GF-D8 (cell line): ENCODE results near the gene CLIP3.
"Not testable (repeated sequence)": the region's sequence is repeated elsewhere in the genome, so short reads cannot be mapped to it uniquely, and the experiment has no call there.

Experiments used
- DNase-seq: peaks from one replicate; lab custom pipeline; 2025; lab: John Stamatoyannopoulos, UW

The CLIP3 gene

DNA sequence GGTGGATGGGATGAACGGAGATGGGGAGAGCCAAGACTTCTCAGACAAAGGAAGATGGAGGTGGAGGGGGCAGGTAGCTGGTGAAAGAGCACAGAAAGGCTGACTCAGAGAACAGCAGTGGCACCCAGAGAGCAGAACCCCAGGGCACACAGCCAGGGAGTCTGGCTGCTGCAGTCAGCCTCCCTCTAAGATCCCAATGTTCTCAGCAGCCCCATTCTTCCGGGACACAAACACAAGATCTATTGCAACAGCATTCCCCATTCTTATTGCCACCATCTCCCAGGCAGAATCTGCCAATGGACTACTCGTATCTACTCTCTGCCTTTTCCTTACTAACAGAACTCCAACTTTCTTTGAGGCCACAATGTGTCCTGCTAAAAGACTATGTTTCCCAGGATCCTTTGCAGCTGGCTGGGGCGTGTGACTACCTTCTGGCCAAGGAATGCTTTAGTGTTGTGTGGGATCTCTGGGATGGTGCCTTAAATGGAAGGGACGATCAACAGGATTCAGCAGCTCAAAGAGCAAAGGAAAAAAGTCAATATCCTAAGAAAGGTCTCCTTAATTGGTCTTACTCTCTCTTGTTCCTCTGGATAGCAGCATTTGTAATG, 13.9 kb upstream of the CLIP3 start:
- no peak for DNase-seq

DNA sequence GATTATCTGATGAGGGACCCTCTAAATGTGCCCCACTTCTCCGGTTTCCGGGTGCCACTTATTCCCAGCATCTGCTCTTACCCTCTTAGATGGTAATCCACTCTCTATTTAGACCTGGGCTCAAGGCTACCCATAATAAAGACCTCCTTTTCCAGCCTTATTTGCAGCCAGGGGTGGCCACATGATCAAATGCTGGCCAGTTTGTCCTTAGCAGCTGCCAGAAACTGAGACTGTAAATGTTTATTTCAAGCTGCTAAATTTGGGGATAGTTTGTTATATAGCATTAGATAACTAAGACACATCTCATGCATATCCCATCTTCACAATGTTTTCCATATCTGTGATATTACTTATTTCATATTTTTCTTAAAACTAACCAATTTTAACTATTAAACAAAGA, 11.3 kb upstream of the CLIP3 start:
- no peak for DNase-seq

DNA sequence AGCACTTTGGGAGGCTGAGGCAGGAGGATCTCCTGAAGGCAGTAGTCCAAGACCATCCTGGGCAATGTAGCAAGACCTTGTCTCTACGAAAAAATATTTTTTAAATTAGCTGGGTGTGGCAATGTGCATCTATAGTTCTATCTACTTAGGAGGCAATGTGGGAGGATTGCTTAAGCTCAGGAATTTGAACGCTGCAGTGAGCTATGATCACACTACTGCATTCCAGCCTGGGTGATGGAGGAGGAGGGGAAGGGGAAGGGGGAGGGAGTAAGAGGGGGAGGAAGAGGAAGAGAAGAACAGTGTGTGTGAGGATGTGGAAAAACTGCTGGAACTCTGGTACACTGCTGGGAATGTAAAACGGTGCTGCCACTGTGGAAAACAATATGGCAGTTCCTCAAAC, 9.2 kb upstream of the CLIP3 start:
- DNase-seq: no peak

DNA sequence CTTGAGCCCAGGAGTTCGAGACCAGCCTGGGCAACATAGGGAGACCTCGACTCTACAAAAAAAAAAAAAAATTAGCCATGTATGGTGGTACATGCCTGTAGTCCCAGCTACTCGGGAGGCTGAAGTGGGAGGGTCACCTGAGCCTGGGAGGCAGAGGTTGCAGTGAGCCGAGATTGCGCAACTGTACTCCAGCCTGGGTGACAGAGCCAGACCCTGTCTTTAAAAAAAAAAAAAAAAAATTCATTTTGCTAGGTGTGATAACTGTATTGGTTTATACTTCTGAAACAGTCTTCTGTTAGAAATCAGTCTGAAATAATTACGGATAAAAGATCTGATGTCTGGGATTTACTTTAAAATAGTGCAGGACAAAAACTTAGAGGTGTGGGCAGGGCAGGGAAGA, 8.4 kb upstream of the CLIP3 start:
- not testable (repeated sequence) for DNase-seq

DNA sequence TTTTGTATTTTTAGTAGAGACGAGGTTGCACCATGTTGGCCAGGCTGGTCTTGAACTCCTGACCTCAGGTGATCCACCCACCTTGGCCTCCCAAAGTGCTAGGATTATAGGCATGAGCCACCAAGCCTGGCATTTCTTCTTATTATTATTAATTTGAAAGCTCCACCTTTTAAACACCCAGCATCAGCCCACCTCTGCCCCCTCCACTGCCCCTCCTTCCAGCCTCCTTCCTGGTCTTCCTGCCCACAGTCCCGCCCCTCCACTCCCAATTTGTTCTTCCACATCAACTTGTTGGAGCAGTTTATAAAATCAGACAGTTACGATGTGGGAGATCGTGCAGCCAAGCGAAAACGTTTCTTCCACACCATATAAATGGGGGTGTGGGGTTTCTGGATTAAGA, 7.8 kb upstream of the CLIP3 start:
- no peak for DNase-seq

DNA sequence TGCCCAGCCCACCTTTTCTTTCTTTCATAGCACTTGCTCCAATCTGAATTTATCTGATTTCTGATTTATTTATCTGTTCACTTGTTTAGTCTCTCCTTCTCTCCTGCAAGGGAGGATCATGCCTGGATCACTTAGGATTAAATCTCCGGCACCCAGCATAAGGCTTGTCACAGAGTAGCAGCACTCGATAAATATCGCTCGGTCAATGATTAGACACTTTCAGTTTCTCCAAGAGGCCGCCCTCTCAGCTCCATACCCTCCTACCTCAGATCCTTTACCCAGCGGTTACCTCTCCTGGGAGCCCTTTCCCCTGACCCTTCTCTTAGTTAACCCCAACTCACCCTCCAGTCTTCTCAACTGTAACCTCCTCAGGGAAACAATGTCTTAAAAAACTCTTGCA, 1.4 kb downstream of the CLIP3 start:
- DNase-seq: no peak

DNA sequence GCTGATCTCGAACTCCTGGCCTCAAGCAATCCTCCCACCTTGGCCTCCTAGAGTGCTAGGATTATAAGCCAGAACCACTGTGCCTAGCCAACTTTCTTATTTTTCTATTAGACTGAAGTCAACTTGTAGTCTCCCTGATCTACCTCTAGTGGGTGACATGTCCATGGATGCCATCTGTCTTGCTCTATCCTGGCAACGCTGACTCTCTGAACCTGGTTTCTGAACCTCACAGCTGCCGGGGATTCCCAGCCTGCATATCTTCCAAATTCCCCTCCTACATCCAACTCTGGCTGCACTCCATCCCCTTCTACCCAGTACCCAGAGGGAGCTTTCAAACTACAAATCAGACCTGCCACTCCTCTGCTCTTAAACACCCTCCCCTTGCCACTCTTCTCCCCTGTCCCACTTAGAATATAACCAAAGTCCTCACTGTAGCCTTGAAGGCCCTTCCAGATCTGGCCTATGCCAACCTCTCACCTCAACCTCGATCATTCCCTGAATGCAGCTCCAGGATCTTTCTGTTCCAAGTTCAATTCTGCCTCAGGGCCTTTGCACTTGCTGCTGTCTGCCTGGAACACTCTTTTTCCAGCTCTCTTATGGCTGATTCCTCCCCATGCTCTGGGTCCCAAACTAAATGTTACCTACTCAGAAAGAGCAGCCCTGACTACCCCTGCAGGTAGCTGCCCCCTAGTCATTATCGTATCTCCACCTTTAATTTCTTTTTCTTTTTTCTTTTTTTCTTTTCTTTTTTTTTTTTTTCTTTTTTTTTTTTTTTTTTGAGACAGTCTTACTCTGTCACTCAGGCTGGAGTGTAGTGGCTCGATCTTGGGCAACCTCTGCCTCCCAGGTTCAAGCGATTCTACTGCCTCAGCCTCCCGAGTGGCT, 2.2 kb downstream of the CLIP3 start:
- DNase-seq: no peak

DNA sequence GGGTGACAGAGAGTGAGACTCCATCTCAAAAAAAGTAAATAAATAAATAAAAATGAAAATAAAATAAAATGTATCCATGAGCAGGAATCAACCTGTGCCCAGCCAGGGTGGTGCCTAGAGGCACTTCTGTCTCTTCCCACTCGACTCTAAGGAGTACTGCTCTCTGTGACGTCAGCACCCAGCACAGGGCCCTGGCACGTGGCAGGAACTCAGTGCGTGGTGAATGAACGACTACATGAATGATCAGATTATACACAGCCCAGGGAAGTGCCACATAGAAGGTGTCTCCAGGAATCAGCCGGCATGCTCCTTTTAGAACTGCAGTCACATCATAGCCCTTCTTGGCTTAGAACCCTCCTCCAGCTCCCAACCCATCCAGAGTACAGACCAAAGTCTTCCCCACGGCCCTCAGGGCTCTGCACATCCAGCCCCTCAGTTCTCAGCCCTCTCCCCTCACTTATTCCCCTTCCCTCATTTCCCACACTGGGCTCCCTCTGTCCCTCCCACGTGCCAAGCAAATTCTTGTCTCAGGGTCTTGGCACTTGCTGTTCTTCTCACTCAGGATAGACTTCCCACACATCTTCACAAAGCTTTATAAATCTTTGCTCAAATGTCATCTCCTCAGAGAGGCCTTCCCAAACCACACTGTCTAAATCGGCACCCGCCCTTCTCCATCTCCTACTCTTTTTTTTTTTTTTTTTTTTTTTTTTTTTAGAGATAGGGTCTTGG, 4.2 kb downstream of the CLIP3 start:
- DNase-seq: no peak

DNA sequence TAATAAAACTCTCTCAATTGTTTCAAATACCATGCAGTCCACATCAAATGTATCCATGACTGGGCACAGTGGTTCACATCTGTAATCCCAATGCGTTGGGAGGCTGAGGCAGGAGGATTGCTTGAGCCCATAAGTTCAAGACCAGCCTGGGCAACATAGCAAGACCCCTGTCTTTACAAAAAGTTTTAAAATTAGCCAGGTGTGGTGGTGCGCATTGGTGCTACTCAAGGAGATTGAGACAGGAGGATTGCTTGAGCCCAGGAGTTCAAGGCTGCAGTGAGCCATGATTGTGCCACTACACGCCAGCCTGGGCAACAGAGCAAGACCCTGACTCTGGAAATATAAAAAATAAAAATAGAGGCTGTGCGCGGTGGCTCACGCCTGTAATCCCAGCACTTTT, 5.0 kb downstream of the CLIP3 start:
- no peak for DNase-seq

DNA sequence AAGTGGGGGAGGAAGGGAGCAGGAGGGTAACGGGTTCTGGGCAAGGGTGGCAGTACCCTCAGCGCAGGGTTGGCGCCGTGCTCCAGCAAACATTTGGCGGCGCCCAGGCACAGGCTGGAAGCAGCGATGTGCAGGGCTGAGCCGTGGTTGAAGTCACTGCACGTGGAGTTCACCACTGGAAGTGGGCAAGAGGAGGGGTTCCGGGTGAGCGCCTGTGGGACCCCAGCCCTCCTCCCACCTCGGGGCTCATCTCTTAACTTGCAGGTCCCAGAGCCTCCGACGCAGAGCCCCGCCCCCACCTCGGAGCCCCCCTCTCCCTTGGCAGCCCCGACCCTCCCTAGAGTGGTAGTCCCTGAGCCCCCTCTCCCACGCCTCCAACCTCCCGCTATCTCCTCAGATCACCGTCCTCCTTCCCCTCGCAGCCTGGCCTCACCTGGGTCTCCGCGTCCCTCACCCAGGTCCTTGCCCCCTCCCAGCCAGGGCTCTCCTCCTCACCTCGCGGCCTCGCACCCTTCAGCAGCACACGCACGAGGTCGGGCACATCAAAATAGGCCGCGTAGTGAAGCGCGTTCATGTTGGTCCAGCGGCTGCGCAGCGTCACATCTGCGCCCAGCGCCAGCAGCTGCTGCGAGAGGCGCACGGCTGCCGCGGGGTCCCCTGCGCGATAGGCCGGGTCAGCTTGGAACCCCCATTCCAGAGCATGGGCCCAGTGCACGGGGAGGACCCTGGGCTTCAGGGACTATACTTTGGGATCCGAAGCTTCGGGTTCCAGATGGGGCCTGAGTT, 6.4 kb downstream of the CLIP3 start:
- DNase-seq: no peak

DNA sequence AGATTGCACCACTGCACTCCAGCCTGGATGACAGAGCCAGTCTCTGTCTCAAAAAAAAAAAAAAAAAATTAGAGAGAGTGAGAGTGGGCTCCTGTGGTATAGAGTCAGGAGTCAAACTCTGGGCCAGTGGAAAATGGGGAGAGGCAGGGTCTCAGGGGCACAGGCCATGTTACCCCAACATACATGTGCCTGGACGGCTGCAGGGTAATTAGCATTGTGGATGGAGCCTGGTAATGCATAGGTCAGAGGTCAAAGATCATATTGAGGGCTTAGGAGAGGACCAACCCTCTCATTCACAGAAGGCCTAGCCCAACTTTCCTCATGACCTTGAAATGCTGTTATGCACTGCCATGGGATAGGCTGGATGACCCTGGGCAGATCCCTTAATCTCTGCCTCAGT, 7.1 kb downstream of the CLIP3 start:
- DNase-seq: no peak

DNA sequence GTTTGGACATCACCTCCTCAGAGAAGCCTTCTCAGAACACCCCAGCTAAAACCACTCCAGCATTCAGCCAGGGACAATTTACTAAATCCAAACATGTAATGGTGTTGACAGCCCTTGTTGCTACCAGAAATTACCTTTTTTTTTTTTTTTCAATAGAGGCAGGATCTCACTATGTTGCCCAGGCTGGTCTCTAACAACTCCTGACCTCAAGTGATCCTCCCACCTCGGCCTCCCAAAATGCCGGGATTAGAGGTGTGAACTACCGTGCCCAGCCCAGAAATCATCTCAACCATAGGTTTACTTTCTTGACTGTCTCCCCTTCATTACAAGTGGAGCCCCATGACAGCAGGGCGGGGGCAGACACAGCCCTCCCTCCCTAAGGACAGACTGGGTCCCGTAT, 9.2 kb downstream of the CLIP3 start:
- no peak for DNase-seq

DNA sequence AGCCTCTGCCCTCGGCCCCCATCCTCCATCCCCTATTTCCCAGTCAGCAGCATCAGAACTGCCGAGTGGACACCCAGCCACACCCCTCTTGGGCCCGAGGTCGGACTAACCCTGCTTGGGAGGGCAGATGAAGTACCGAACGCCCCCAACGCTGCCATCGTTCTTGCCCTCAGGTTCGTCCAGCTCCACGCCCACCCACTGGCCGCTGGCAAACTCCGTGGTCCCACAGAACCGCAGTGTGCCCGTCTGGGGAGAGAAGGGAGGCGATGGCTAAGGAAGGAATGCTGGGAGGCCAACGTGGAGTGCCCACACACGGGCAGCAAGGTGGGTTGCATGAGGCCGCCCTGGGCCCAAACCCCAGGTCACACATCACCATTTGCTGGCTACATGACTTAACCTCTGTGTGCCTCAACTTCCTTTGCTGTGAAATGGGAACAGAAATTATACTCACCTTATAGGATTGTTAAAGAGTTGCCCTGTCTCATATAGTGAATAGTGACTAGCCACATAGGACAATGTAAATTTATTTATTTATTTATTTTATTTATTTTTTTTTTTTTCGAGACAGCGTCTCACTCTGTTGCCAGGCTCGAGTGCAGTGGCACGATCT, 13.5 kb downstream of the CLIP3 start:
- DNase-seq: no peak

DNA sequence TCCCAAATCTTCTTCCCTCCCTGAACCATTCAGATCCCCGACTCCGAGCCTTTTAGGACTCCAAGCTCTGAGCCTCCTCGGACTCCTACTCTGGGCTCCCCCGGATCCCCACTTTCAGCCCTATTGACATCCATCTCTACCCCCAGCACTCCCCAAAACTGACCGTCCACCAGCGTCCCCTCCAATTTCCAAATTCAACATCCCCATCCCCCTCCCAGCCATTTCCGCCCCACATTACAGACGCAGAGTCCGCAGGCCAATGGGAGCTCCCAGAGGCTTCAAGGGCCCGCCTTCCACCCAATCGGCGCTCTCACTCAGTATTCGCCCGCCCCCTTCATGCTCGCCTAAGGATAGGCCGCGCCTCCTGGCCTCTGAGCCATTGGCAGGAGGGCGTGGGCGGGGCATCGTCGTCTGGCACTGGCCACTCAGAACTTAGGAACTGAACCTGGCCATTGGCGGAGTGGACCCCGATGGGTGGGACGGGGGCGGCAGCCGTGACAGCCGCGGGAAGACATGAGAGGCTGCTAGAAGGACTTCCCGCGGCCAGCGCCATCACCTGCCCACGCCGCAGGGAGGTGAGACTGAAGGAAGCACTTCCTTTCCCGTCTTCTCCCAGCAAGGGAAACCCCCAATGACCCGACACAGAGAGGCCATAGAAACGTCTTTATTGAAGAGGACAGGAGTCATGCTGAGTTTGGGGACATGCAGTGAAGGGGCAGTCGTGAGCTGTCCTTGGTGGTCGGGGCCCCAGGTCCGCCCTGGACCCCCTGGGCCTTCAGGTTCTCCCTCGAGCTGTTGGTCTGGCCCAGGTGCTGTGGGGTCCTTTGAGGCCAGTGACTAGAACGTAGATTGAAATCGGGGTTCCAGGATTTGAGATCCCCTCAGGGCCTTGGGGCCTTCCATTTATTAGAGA, 18.4 kb downstream of the CLIP3 start, which contains the start of gene ALKBH6:
Gene ALKBH6 (minus strand): TSS at position 202 of the 913 bp plus-strand sequence. CDS start 816 bp downstream, outside the sequence.
- peak; percentile 97 for DNase-seq

DNA sequence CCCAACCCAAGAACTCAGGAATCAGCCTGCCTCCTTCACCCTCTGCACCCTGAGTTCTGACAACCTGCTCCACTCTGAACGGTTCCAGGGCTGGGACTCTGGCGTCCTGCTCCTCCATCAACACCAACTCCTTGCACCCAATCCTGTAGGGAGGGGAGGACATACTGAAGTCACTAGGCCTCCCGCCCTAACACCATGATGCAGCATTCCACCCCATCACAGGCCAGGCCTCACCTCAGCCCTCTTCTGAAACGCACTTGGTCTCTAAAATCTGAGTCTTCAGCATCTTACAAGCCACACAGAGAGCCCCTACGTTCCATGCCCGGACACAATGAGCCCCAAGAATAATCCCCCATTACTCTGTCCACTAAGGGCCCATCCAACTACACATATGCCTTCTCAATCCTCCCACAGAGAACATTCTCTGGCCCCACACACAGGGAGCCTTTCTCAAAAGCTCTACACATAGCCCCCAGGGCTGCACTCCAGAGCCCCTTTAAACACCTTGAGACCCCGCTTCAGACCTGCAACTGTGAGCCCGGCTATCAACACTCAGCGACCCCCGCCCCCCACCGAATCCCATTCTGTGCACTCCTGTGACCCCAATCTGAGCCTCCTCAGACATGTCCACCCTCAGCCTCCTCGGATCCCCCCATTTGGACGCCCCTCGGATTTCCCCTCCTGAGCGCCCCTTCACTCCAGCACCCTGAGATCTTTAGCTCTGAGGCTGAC, 19.2 kb downstream of the CLIP3 start:
- no peak for DNase-seq

DNA sequence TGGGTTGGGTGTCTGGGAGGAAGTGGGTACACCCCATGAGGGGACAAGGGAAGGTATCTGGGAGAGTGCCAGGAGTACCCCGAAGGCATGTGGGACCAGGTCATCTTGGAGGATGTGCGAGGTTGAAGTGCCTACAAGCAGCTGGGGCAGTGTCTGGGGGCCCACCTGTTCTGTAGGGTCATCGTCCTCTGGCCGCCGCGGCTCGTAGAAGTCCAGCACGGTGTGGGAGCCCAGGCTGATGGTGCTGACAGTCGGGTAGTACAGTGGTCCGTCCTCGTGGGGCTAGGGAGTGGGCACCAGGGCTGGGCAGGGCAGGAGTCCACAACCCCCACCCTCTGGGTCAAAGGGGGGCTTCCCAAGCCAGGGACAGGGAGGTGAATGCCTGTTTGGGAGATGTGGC, 22.3 kb downstream of the CLIP3 start:
- DNase-seq: no peak

DNA sequence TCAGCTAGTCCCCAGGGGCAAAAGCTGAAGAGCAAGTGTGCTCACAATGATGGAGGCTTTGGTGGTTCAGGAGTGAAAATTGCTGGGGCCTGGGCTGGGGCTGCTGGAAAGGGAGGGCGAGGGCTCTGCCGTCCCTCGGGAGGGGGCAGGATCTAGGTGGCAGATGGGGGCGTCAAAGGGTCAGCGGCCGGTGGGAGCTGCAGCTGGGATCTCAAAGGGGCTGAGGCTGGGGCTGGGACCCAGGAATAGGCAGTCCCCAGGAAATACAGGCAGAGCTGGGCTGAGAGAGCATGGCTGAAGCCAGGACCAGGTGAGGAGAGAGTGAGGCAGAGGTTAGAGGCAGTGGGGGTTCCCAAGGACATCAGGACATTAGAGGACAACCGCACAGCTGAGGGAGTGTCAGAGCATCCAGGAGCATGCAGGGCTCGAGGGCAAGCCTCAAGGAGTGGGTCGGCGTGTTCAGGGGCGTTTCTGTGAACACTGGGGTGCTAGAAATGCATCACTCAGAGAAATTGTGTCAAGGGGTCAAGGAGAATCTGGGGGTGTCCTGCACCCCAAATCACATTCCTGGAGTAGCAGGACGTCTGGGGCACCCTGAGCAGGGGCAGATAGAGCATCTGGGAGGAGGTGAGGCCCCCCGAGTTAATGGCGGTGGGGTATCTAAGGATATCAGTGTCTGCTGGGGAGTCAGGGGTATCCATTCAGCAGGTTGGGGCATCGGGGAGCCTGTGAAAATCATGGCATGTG, 22.9 kb downstream of the CLIP3 start:
- DNase-seq: no peak

DNA sequence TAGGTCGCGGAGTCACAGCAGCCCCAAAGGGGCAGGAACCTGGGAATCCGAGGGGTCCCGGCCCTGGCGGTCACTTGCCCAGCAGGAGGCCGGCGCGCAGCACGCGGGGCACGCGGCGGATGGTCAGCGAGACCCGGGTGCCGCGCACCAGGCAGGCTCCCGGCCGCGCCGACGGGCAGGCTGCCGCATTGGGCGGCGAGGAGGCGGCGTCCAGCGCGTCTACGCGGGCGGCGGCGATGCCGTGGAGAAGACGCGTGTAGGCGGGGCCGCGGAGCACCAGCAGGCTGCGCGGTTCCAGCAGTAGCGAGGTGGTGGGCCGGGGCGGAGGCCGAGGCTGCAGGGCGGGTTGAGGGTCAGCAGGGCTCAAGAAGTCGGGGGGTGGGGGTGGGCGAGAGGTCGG, 23.5 kb downstream of the CLIP3 start:
- no peak for DNase-seq

DNA sequence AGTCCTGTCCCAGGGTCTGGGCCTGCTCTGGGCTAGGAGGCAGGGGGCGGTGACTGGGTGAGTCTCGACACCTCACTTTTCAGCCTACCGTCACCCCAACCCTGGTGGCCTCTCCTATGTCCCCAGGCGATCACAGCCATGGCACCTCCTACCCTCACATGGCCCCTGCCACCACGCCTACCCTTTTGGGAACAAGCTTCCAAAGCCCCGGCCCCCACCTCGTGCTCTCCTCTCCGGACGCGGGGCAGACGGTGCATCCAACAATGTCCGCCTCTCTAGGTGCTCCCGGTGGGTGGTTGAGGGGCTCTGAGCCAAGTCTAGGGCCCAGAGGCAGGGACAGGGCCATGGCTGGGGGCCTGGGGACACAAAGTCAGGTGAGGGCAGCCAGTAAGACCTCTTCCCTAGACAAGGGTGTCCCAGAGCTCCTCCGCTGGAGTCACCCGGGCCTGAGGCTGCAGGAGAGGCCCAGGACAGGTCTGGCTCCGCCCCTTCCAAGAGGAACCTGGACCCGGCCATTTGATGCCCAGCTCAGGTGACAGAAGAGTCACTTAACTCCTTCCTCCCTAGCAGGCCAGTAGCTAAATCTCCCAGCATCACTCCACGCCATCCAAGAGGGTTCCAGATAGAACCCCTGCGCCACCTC, 24.2 kb downstream of the CLIP3 start, which contains the start of gene SYNE4:
Gene SYNE4 (minus strand): TSS at position 478 of the 643 bp plus-strand sequence. CDS start 132 bp downstream, at position 346.
- no peak for DNase-seq
